ENCODE results near the gene PTPN4.

- TF ChIP-seq TAF1 (IDR thresholded peaks at IDR 0.05; ENCODE audit: low read depth) (no peak), MAX (IDR thresholded peaks at IDR 0.05) (no peak), ZBTB7A (IDR thresholded peaks at IDR 0.05; ENCODE audit: low read depth) (no peak), EP300 (IDR thresholded peaks at IDR 0.05; ENCODE audit: borderline replicate concordance) (no peak), TEAD4 (IDR thresholded peaks at IDR 0.05) (no peak)
- TF ChIP-seq, protein P1, sequence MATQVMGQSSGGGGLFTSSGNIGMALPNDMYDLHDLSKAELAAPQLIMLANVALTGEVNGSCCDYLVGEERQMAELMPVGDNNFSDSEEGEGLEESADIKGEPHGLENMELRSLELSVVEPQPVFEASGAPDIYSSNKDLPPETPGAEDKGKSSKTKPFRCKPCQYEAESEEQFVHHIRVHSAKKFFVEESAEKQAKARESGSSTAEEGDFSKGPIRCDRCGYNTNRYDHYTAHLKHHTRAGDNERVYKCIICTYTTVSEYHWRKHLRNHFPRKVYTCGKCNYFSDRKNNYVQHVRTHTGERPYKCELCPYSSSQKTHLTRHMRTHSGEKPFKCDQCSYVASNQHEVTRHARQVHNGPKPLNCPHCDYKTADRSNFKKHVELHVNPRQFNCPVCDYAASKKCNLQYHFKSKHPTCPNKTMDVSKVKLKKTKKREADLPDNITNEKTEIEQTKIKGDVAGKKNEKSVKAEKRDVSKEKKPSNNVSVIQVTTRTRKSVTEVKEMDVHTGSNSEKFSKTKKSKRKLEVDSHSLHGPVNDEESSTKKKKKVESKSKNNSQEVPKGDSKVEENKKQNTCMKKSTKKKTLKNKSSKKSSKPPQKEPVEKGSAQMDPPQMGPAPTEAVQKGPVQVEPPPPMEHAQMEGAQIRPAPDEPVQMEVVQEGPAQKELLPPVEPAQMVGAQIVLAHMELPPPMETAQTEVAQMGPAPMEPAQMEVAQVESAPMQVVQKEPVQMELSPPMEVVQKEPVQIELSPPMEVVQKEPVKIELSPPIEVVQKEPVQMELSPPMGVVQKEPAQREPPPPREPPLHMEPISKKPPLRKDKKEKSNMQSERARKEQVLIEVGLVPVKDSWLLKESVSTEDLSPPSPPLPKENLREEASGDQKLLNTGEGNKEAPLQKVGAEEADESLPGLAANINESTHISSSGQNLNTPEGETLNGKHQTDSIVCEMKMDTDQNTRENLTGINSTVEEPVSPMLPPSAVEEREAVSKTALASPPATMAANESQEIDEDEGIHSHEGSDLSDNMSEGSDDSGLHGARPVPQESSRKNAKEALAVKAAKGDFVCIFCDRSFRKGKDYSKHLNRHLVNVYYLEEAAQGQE (IDR thresholded peaks at IDR 0.05; ENCODE audit: low read depth): no peak
Observed at GRCh38 chr2:119721043-119721442, 38.7 kb upstream of the PTPN4 start.
